Inflammatory macrophage treated with lipopolysaccharide for 1 hour (primary cell): ENCODE measurements around the gene ETFRF1.

ENCODE experiments used
- DNase-seq, 2 donors: peaks; one replicate each; pipeline ENCODE4 v3.0.0-alpha.2; 2020 to 2022

Gene ETFRF1, protein sequence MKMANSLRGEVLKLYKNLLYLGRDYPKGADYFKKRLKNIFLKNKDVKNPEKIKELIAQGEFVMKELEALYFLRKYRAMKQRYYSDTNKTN

DNA sequence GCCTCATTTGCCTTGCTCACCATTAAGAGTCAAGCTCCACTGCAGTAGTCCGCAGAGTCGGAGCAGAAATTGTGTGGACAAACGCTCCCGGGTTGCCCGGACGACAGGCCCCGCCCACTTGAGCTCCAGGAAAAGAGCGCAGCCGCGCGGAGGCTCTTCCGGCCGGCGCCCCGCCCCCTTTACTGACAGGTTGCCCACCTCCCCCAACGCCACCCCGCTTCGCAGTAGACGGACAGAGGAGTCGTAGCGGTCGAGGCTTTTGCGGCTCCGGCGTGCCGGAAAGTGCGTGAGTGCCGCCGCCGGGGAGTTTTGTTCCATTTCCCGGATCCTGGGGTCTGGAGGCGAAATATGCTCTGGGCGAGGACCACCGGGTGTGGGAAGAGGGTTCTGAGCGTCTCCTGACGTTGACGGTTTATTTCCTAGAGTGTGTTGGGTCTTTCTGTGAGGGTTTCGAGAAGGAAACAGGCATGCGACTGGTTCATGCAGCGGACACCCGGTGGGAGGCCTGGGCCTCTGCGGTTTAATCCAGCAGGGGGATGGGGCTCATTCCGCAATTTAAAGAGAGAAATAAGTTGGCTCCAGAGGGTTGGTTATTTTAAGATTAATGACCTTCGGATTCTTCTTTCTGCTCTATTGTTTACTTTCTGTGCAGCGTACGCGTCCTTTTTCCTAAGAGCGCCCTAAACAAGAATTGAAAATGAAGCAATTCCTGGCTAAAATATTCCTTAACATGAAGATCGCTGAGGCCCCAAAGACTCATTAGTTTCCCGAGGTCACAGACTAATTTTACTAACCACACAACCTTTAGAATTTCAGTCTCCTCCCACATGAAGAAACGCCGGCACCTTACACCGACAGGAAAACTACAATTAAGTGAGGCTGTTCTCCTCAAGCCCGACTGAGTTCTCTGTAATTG, at the start of gene ETFRF1, which contains the start of gene DNAI7:
ETFRF1 (plus strand) TSS at position 182 of the 916 bp plus-strand sequence. CDS start 8,720 bp downstream, outside the sequence.
DNAI7 (minus strand) TSS at position 105 of the 916 bp plus-strand sequence; CDS start at position 23, 82 bp downstream.
- peak; percentile 88 to 94 for DNase-seq

DNA sequence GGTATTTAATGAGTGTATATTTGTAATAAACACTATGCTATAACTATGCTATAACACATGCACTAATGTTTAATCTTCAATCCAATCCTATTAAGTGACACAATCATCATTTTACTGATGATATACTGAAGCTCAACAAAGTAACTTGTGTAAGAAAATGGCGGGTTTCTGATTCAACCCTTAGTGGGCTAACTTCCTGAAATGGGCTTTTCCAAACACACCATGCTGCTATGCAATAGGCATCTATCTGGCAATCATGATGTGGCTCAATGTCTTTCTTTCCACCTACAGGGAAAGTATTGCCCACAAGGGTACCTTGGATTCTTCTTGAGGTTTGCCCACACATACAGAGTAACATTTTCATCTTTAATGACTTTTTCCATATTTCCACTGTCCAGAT, 48.4 kb upstream of the ETFRF1 start:
- peak; percentile 31 to 63 for DNase-seq

DNA sequence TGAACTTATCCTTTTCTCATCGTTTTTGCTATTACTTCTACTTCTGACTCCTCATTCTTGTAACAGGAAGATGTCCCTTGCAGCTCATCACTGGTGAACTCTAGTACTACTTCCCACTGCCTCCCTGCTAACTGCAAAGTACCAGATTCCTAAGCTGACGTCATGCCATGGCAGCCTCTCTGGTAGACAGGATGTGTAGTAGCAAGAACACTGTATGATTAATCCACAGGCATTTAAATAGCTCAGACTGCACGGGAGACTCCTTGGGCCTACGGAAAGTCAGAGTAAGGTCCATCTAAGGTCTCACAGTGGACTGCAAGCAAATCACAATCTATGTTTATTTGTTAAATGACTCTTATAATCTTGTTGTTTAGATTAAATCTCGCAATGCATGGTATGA, 43.6 kb upstream of the ETFRF1 start:
- peak; percentile 11 to 48 for DNase-seq

DNA sequence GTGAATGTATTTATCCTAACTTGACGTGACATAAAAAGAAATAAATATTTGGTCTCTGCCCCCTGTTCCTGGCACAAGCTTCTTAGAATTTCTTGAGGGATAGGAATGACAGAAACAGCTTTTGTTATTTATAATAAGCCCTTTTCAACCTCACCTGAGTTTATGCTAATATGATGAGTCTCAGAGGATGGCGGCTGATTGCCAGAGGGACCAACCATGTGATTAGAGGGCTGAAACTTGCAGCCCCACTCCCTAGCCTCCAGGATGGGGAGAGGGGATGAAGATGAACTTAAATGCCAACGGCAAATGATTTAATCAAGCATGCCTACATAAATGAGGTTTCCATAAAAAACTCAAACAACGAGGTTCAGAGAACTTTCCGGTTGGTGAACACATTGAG, 43.0 kb upstream of the ETFRF1 start:
- no peak for DNase-seq

DNA sequence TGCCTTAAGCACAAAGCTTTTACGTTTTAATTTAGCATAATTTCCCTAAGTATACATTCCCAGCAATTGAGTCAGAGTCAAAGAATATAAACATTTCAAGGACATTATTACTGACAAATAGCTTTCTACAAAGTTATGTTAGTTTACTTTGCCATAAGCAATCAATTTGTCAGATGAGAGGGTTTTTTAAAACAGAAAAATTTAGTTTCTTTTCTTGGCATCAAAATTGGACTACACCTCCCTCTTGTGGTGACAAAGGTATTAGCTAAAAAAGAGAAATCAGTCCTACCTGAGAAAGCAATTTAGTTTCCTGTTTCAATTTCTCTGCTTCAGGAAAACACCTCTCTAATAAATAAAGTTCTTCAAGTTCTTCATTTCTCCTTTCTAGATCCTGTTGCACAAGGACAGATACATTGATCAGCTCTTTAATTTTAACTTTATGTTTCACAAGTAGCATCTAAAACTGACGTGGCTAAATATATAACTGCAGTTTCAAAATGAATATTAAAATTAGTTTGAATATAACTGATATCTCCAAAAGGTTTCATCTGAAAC, 39.9 kb upstream of the ETFRF1 start:
- DNase-seq = peak; percentile 7 to 38

DNA sequence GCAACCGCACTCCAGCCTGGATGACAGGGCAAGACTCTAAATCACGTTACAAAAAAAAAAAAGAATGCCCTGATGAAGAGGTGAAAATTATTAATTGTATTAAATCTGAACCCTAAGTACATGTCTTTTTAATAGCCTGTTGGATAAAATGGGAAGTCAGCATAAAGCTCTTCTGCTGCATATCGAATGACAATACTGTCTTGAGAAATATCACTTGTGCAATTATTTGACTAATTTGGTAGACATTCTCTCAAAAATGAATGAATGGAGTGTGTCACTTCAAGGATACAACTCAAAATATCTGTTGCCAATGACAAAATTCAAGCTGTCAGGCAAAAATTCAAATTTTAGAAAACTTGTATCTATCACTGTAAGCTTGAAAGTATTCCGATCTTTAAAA, 39.0 kb upstream of the ETFRF1 start:
- peak; percentile 32 to 64 for DNase-seq

DNA sequence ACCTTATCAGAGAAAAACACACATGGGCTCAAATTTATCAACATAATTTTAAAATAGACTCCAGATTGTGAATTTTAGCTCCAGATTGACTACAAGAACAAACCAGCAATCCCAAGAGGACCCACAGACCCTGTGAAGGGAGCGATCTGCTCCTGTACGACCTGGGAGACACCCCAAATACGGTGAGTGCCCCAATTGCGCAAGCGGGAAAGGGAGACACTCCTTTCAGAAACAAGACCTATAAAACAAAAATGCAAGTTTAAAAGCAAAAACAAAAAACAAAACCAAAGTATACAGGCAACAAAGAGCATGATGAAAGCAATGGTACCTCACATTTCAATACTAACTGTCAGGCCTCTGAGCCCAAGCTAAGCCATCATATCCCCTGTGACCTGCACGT, 32.2 kb upstream of the ETFRF1 start:
- DNase-seq = no peak

DNA sequence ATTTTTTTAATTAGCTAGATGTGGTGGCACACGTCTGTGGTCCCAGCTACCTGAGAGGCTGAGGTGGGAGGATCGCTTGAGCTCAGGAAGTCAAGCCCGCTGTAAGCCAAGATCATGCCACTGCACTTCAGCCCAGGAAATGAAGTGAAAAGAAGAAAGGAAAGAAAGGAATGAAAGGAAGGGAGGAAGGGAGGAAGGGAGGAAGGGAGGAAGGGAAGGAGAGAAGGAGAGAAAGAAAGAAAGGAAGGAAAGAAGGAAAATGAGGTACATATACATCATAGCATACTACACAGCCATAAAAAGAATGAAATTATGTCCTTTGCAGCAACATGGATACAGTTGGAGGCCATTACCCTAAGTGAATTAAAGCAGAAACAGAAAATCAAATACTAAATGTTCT, 12.3 kb upstream of the ETFRF1 start:
- no peak for DNase-seq

DNA sequence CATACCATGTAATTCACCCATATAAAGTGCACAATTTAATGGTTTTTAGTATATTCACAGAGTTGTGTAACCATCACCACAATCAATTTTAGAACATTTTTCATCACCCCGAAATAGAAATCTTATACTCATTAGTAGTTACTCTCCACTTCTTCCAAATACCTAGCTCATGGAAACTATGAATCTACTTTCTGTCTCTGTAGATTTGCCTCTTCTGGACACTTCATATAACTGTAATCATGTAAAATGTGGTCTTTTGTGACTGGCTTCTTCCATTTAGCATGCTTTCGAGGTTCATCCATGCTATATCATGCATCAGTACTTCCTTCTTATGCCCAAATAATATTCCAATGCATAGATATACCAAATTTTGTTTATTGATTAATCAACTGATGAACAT, 10.9 kb upstream of the ETFRF1 start:
- DNase-seq = no peak

DNA sequence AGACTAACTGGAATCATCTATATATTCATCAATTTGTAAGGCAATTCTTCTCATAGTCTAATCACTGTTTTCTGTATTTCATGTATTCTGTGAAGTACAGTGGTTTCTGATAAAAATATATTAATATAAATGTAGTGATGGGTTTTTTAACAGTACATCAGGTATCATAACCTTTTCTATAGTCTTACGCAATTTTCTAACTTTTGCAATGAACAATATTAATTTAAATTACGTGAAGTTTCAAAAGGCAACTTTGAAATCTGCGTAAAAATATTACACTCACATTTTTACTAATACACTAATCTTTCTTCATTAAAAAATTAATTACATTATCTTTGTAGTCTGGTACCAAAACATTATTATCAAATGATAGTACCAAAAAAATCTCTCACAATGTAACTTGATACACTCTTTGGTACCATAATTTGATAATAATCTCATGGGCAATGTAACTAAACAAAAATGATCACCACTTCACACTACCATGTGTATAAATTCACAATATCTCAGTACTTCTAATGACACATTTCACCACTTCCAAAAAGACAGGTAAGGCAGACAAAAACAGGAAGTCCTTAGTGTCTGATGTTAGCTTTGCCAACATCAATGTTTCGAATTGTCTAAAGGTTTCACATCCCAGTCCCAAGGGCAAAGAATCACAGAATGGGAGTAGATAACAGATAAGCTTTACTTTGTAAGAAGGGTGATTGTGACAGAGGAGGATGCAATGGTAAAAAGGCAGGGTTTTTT, 8.8 kb upstream of the ETFRF1 start:
- no peak for DNase-seq

DNA sequence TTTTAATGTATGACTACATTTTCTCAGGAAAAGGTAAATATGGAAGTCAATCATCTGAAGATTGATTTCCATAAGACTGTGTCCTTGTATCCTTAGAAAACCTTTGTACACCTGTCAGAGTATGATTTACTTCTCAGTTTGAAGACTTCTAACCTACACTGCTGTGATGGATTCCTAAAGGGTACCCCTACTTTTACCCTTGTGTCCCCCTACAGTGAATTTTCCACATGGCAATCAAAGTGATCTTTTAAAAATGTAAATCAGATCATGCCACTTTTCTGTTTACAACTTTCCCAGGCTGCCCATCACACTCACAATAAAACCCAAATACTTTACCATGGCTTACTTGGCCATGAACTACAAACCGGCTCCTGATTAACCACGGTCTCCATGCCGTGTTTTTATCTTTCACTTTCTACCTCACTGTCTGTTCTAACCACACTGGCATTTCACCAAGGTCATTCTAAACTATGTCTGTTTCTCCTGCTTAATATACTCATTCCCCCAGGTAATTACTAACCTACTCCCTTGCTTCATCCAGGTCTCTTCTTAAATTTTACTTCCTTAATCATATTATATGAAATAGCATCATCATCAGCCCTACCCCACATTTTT, 8.1 kb upstream of the ETFRF1 start:
- DNase-seq = no peak

DNA sequence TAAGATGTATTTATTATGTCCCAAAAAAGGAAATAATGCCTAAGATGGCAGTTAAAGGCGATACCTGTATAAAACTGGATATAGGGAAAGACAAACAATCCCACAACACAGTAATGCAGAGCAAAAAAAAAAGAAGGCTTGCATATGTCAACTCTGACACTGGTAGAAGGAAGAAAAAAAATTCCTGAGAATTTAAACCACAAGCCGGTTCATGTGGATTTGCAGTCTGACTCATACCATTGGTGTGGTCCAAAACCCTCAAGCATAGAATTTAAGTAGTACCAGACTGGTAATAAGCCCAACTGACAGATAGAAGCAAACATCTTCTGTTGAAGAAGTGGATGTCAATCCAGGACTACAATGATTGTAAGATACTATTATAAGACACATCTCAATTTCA, 7.3 kb upstream of the ETFRF1 start:
- DNase-seq = no peak

DNA sequence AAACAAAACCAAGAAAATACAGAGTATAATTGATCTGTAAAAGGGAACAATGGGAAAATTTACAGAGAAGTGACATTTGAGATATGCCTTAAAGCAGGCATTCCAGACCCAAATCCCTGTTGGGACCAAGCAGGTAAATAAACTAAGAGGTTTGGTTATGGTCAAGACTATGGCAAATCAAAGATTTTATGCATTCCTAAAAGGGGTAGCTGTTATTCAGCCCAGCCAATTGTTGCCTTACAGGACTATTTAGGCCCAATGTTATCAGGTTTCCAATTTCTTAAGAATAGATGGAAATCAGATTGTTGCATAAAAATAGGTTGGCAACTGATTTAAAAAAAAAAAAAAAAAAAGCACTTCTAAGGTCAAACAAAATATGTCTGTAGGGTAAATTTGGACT, 5.4 kb upstream of the ETFRF1 start:
- DNase-seq = no peak

DNA sequence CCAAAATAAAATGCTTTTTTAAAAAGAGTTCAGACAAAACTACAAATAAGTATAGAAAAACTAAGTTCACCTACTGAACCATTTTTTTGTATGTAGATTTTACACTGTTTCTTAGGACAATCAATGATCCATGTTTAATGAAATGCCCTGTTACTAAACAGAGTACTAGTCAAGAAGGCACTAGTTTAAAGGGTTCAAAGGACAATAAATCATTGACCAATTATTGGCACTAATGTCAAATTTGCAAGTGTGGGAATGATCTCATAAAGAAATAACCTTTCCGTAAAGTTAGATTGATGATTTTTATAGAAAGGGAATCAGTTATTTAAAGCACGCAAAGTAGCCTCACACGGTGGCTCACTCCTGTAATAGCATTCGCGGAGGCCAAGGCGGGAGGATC, 4.2 kb upstream of the ETFRF1 start:
- no peak for DNase-seq

DNA sequence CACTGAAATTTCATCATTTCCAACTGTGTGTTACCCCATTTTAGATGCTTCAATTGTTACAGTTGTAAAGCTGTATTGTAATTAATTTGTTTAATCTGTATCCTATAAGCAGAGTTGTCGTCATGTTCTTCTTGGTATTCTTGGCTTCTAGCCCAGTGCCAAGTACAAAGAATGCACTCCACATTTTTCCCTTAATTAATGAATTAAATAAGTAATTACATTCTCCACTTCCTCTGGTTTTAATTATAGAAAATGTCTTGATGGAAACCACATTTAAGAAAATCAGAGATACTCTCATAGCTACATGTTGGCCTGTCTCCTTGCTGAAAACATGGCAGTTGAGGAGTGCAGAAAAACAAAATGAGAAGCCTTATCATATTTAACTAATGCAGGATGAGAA, 823 bp upstream of the ETFRF1 start:
- no peak for DNase-seq

DNA sequence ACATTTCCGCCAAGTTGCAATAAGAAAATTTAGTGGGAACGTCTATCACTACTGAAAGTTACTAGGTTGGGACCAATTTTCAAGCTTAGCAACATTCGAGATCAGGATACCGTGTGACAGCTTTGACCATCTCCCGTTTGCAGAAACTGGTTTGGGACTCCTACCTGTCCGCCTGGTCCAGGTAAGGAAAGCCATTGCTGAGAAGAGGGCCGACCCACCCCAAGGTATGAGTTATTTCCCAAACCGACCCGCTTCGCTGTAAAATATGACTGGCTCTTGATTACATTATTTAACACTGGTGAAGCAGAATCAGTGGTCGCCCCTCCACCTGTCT, 348 bp upstream of the ETFRF1 start:
- no peak for DNase-seq

DNA sequence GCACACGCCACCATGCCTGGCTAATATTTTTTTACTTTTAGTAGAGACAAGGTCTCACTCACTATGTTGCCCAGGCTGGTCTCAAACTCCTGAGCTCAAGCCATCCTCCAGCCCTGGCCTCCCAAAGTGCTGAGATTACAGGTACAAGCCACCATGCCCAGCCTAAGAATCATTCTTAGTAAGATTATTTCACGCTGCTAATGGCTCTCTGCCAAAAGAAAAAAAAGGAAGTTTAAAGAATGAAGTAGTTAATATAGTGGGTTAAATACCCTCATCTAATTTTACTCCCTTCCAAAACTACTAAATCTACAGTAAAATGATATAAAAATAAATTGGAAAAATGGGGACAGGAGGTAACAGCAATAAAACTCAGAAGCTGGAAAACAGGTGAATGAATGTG, 2.6 kb downstream of the ETFRF1 start:
- peak in 1 of 2 donors; percentile 22 for DNase-seq

DNA sequence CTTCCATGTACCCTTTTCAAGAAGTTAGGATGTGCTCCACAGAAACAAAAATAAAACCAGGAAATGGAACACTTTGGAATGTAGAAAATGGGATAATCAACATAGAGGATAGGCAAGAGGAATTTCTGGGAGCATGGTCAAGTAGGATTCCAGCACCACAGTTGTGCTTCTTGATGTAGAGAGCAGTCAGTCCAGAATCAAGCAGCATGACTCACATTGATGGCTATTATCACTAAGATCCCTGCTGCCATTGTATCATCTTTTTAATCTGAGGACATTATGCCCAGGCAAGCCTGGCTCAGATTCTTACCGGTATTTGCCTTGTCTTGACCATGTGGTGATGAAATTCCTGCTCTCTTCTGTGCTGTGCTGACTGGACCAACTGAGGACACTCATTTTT, 5.7 kb downstream of the ETFRF1 start:
- no peak for DNase-seq

DNA sequence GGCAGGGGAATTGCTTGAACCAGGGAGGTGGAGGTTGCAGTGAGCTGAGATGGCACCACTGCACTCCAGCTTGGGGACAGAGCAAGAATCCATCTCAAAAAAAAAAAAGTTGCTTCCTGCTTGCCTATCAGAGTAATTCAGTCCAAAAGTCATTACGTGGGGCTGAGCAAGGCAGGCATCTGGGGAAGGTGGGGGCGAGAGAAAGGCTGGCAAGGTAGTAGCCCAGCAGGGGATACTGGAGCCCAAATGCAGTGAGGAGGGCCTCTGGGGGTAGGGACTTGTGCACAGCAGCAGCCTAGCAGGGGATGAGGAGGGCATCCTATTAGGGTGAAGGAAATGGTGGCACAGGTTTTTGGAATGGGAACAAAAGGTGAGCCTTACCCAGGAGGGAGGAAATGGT, 7.1 kb downstream of the ETFRF1 start:
- DNase-seq = no peak

DNA sequence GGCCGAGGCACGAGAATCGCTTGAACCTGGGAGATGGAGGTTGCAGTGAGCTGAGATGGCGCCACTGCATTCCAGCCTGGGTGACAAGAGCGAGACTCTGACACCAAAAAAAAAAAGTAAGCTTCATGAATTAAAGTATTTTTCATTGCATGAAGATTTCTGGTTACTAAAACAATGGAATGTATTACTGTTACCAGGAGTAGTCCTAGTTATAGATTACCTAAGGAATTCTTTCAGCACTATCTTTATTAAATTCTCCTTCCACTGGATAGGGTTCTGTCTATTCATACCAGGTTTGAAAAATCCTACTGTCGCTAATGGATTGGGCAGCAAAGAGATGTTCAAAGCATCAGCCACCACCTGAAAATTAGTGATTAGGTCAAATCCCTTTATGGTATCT, 12.4 kb downstream of the ETFRF1 start:
- DNase-seq = no peak

DNA sequence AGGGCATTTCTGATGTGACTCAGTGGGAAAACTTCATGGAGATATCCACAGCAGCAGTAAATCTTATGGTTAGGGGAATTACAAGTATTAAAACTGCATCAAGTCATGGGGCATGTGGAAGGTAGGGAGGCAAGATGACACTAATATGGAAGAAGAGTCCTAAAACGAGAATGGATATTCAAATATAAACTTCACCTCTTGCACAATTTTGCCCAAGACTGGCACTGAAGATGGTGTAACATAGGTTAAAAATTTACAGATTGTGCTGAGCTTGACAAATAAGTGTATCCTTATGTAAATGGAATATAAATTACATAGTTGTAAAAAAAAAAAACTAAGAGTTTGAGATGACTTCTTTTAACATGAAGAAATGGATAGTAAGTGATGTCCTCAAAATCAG, 12.8 kb downstream of the ETFRF1 start:
- DNase-seq = no peak

DNA sequence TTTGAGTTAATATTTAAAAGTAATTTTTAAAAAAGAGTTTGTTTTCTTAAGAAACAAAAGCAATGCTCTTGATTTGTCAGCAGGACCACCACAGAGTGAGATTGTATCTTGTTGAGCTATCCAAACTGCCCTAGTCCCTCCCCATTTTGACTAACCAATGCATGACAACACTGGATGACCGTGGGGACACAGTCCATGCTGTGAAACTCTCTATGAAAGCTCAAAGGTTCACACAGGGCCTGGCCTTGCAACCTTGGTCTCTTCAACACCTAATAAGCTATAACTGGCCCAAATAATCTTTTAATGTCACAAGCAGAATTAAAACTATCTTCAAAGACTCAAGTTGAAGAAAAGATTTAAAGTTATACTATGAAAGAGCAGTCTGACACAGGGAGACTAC, 13.5 kb downstream of the ETFRF1 start:
- DNase-seq = no peak

DNA sequence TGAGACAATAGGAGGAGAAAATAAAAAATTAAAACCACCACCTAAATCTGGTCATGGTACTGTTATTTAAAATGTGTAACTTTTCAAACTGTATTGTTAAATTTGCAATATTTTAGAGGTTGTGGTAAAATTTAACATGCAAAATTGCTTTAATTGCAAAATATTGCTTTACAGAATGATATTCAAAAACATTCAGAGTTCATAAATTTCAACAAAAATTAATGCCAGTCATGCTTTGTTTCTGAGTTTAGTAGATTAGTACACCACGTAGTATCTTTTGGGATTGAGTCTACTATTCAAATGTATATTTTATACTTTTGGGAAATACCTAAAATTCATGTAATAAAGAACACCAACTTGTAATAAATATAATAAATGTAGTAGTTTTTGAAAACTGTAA, 18.3 kb downstream of the ETFRF1 start:
- DNase-seq = no peak
